MV-4-11 (cell line): Measurements from ENCODE around the gene DUS4L.

Source experiments
- DNase-seq: peaks from one replicate; lab custom pipeline; 2025; lab: John Stamatoyannopoulos, UW

Gene DUS4L

GRCh38 chr7:107615910-107616680 lies 52.3 kb downstream of the DUS4L start:
- no peak for DNase-seq

- DNase-seq = peak; percentile 91
Measured at GRCh38 chr7:107622429-107622828, 58.7 kb downstream of the DUS4L start.

- DNase-seq = no peak
Measured at GRCh38 chr7:107622894-107623293, 59.1 kb downstream of the DUS4L start.

- DNase-seq = no peak
Measured at GRCh38 chr7:107627002-107627401, 63.2 kb downstream of the DUS4L start.
